GM18502 (cell line): ENCODE results near the gene SNTB2.

Experiments used
- ATAC-seq: cut with Tn5 transposase; IDR thresholded peaks from one replicate; pipeline ENCODE4 v1.9.1; 2021; ENCODE audit warnings: mild to moderate bottlenecking; ENCODE audit not compliant: unreplicated experiment, poor library complexity

SNTB2 gene

GRCh38 chr16:69329369-69330285 lies 142.7 kb downstream of the SNTB2 start:
- peak; percentile 36 for ATAC-seq

- peak; percentile 95 for ATAC-seq
Measured at GRCh38 chr16:69330286-69331109, 143.5 kb downstream of the SNTB2 start, which contains the start of gene PDF. TSS of gene PDF (minus strand) at chr16:69330588. CDS start at chr16:69330570, 18 bp downstream.

- ATAC-seq, result no peak
Measured at GRCh38 chr16:69334696-69335095, 147.7 kb downstream of the SNTB2 start.

GRCh38 chr16:69338557-69339288 lies 151.8 kb downstream of the SNTB2 start:
- no peak for ATAC-seq

DNA sequence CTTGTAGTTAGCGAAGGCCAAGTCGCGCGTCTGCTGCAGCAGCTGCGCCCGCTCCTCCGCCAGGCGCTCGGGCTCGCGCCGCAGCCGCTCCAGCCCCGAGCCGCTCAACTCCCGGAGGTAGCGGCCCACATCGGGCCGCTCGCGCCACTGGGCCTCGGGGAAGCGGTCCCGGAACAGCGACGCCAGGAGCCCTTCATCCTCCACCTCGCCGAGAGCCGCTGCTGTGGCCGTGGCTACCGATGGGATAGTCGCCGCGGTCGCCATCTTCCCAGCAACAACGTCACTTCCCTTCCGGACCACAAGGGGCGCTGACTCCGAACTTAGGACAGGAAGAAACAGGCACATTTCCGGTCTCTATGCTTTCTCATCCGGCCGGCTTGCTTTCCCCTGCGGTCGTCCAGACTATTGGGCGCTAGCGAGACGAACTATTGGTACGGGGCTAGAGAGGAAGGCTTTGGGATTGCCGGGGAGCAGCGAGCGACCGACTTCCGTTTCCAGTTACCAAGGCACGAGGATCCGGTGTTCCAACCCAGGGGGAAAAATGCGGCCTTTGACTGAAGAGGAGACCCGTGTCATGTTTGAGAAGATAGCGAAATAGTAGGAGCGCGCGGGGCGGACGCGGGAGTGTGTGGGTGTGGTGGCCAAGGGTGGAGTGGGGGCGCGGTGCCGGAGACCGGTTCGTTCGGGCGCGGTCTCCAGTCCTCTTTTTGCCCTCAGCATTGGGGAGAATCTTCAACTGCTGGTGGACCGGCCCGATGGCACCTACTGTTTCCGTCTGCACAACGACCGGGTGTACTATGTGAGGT lies 152.5 kb downstream of the SNTB2 start, which contains the start of the genes COG8 and NIP7:
Gene COG8, minus strand, starts transcription at position 276 of the 806 bp plus-strand sequence. Its CDS starts 12 bp downstream, at position 264.
Gene NIP7, plus strand, starts transcription at position 484 of the 806 bp plus-strand sequence. Its CDS starts 58 bp downstream, at position 542.
- ATAC-seq, result peak; percentile 92

DNA sequence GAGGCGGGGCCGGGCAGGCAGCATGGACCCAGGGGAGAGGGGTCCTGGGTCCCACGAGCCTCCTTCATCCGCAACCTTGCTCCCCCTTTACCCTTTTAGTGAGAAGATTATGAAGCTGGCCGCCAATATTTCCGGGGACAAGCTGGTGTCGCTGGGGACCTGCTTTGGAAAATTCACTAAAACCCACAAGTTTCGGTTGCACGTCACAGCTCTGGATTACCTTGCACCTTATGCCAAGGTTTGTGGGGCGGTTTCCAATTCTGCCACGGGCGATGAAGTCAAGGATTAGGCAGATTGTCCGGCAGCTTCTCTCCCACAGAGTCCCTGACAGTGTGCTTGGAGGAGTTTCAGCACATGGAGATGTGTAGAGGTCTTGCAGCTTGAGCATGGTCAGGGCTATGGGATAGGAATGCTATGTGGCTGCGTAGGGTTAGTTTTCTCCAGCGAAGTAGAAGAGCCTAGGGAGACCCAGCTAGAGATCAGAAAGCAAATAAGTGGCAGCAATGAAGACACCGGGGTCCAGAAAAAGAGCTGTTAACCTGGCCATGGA lies 153.2 kb downstream of the SNTB2 start:
- ATAC-seq, result no peak

DNA sequence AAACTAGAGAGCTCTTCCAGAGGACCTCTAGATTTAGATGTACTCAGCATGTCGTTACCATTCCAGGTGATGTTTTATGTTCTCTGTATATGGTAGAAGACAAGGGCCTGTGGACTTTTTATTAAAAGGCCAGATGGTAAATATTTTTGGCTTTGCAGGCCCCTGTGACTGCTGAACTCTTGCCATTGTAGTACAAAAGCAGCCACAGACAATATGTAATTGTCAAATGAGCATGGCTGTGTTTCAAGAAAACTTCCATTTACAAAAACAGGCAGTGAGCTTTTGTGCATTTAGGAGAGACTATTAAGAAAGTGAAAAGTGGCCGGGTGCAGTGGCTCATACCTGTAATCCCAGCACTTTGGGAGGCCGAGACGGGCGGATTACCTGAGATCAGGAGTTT lies 157.2 kb downstream of the SNTB2 start:
- no peak for ATAC-seq

DNA sequence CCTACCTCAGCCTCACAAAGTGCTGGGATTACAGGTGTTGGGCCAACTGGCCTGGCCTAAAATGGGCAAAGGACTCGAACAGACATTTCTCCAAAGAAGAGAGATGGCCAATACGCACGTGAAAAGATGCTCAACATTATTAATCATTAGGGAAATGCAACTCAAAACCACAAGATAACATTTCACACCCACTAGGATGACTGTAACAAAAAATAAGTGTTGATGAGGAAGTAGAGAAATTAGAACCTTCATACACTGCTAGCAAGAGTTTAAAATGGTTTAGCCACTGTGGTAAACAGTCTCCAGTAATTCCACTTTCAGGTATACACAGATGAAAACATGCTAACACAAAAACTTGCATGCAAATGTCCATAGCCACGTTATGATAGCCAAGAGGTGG lies 159.0 kb downstream of the SNTB2 start:
- no peak for ATAC-seq

- ATAC-seq, result no peak
Measured at GRCh38 chr16:69346683-69347082, 159.7 kb downstream of the SNTB2 start.

DNA sequence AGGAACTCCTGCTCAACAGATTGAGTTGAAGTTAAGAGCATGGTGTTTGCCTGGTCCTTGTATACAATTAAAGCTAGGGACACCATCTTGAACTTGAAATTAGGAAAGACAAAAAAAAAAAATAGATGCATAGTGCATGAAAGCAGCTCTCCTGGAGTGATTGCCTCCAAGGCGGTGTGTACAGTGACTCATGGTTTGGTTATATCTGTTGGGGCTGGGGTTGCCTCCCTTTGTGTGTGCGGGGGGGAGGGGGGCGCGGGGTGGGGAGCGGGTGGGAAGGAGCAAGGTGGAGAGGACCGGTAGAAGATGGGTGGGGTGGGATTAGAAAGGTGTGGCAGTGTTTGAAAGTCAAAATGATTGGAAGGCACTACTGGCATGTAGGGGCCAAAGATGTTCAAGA lies 161.3 kb downstream of the SNTB2 start:
- ATAC-seq, result no peak

GRCh38 chr16:69349536-69349935 lies 162.6 kb downstream of the SNTB2 start:
- no peak for ATAC-seq

GRCh38 chr16:69350536-69351133 lies 163.7 kb downstream of the SNTB2 start:
- ATAC-seq, result no peak

GRCh38 chr16:69351309-69352027 lies 164.5 kb downstream of the SNTB2 start, which contains the start of gene TMED6:
TSS of gene TMED6 (minus strand) at chr16:69351786. CDS start at chr16:69351753, 33 bp downstream.
- ATAC-seq, result no peak
